ENCODE measurements around the gene NINJ2. TPM values are rescaled to one million over a fixed set of nuclear protein-coding genes. Genes with fewer than 3 reads are reported as not detected.

The NINJ2 gene
- total RNA-seq, 2 experiments from 2014 or later: 1.1 to 3.4 TPM

GRCh38 chr12:569803-570434 lies 93.3 kb downstream of the NINJ2 start:
- intact Hi-C loops (cut with DNase I, micrococcal nuclease): loop anchor here (2.0 to 10.0 kb wide), 5 partner anchors 95 to 1035 kb away; partner anchors contain the start of genes RAD52 (in 2 of the 2) and NINJ2 (in 1 of the 2)
- no peak overlapping the region for H3K27ac ChIP-seq (ENCODE audit: low read depth in 1 of 2, low read length in 2 of 2)
- ATAC-seq (ENCODE audit: poor library complexity) (peak; percentile 98), DNase-seq (peak; percentile 78 to 93 (median 84))
- peak; percentile 92 for TF ChIP-seq CTCF (IDR thresholded peaks at IDR 0.05)
- peak overlapping the region; percentile 87 for H3K4me3 Mint-ChIP-seq
- H3K4me3 ChIP-seq (ENCODE audit: low read length): peak overlapping the region; percentile 69
- H3K36me3 ChIP-seq (ENCODE audit: insufficient read depth, low read length): peaks cover 2% of the 10 kb centered on the region
- H3K9me3 ChIP-seq (ENCODE audit: control insufficient read depth in 1 of 2, insufficient read depth in 1 of 2, low read length in 2 of 2): peaks cover 0 to 5% of the 10 kb centered on the region in 2 experiments
- H3K27ac Mint-ChIP-seq: peak overlapping the region; percentile 78
- no peaks in the 10 kb centered on the region for H3K9me3 Mint-ChIP-seq
- H3K27me3 Mint-ChIP-seq: no peaks in the 10 kb centered on the region
- H3K27me3 ChIP-seq (ENCODE audit: control insufficient read depth in 1 of 2, insufficient read depth in 2 of 2, low read length in 2 of 2): no peaks in the 10 kb centered on the region
- CTCF ChIA-PET: interaction anchor here (0.6 to 1.8 kb wide), 11 partner anchors 70 to 548 kb away, joined by 3 to 7 read pairs (median 3); partner anchors contain the start of genes RAD52 and WNK1
- peaks cover 60% of the 10 kb centered on the region for H3K4me1 Mint-ChIP-seq (ENCODE audit: low read depth)
- peaks cover 53% of the 10 kb centered on the region for H3K4me1 ChIP-seq (ENCODE audit: insufficient read depth, low read length)
- POLR2A ChIA-PET: interaction anchor here (0.6 to 1.4 kb wide), 3 partner anchors 182 to 1024 kb away, joined by 3 to 6 read pairs (median 4); partner anchors contain the start of gene WNK1
- no peaks in the 10 kb centered on the region for H3K36me3 Mint-ChIP-seq (ENCODE audit: low read depth)

- peaks cover 2% of the 10 kb centered on the region for H3K36me3 ChIP-seq (ENCODE audit: insufficient read depth, low read length)
- TF ChIP-seq CTCF (IDR thresholded peaks at IDR 0.05): no peak
- intact Hi-C loops (cut with DNase I, micrococcal nuclease): loop anchor here (2.0 to 5.0 kb wide), 3 partner anchors 246 to 1033 kb away; partner anchors contain the start of gene RAD52 (in 2 of the 2)
- H3K27ac ChIP-seq (ENCODE audit: low read depth in 1 of 2, low read length in 2 of 2): no peak overlapping the region
- ChIA-PET POLR2A (interaction anchor here (0.9 to 1.4 kb wide), 3 partner anchors 185 to 1024 kb away, joined by 4 to 6 read pairs (median 4); partner anchors contain the start of gene RAD52), CTCF (interaction anchor here (0.6 to 1.8 kb wide), 9 partner anchors 71 to 549 kb away, joined by 3 to 7 read pairs (median 4); partner anchors contain the start of genes RAD52 and WNK1)
- Mint-ChIP-seq H3K4me3 (peak overlapping the region; percentile 87), H3K27me3 (no peaks in the 10 kb centered on the region), H3K36me3 (ENCODE audit: low read depth) (no peaks in the 10 kb centered on the region), H3K4me1 (ENCODE audit: low read depth) (peaks cover 67% of the 10 kb centered on the region), H3K9me3 (no peaks in the 10 kb centered on the region), H3K27ac (peak overlapping the region; percentile 78)
- peak overlapping the region; percentile 69 for H3K4me3 ChIP-seq (ENCODE audit: low read length)
- H3K9me3 ChIP-seq (ENCODE audit: control insufficient read depth in 1 of 2, insufficient read depth in 1 of 2, low read length in 2 of 2): peaks cover 0 to 5% of the 10 kb centered on the region in 2 experiments
- no peak for ATAC-seq (ENCODE audit: poor library complexity)
- H3K4me1 ChIP-seq (ENCODE audit: insufficient read depth, low read length): peaks cover 59% of the 10 kb centered on the region
- DNase-seq: no peak
- H3K27me3 ChIP-seq (ENCODE audit: control insufficient read depth in 1 of 2, insufficient read depth in 2 of 2, low read length in 2 of 2): no peaks in the 10 kb centered on the region
These were observed 94.1 kb downstream of the NINJ2 start for GRCh38 chr12:569091-569676.

DNA sequence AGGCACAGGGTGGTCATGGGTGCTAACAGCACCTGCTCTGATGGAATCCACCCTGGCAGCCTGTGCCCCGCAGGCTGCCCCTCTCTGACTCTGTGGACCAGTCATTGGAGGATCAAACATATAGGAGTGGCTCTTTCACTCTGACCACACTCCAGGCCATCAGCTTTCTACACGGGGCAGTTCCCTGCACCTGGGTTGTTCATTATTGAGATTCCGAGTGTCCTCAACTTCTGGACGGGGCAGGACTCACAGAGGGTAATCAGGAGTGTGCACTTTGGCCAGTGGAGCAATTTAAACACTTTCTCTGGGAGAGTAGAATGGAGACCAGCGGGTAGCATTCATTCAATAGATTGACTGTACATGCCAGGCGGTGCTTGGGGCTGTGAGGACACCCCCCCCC lies 94.8 kb downstream of the NINJ2 start:
- Mint-ChIP-seq H3K4me1 (ENCODE audit: low read depth) (peaks cover 72% of the 10 kb centered on the region), H3K27ac (peak overlapping the region; percentile 31), H3K4me3 (peak overlapping the region; percentile 13), H3K9me3 (no peaks in the 10 kb centered on the region), H3K27me3 (no peaks in the 10 kb centered on the region), H3K36me3 (ENCODE audit: low read depth) (no peaks in the 10 kb centered on the region)
- TF ChIP-seq CTCF (IDR thresholded peaks at IDR 0.05): no peak
- Histone ChIP-seq H3K27me3 (ENCODE audit: control insufficient read depth in 1 of 2, insufficient read depth in 2 of 2, low read length in 2 of 2) (no peaks in the 10 kb centered on the region), H3K27ac (ENCODE audit: low read depth in 1 of 2, low read length in 2 of 2) (no peak overlapping the region), H3K4me1 (ENCODE audit: insufficient read depth, low read length) (peaks cover 66% of the 10 kb centered on the region), H3K9me3 (ENCODE audit: control insufficient read depth in 1 of 2, insufficient read depth in 1 of 2, low read length in 2 of 2) (peaks cover 0 to 5% of the 10 kb centered on the region in 2 experiments), H3K4me3 (ENCODE audit: low read length) (no peak overlapping the region), H3K36me3 (ENCODE audit: insufficient read depth, low read length) (peaks cover 2% of the 10 kb centered on the region)
- CTCF ChIA-PET: interaction anchor here (1.4 kb wide), 1 partner anchor 381 kb away, joined by 3 read pairs; the partner anchor contains the start of gene RAD52
- POLR2A ChIA-PET: no interaction called here
- no peak for DNase-seq
- intact Hi-C loops (cut with DNase I, micrococcal nuclease): loop anchor here (2.0 to 5.0 kb wide), 3 partner anchors 246 to 1034 kb away; partner anchors contain the start of gene RAD52 (in 2 of the 2)
- no peak for ATAC-seq (ENCODE audit: poor library complexity)

Data from CD4-positive, alpha-beta T cell (primary cell).